ENCODE results near the gene SEPTIN10. TPM values are rescaled to one million over a fixed set of nuclear protein-coding genes. Genes with fewer than 3 reads are reported as not detected.

The SEPTIN10 gene
- total RNA-seq, 1 experiment from 2014 or later, result 112 TPM

DNA sequence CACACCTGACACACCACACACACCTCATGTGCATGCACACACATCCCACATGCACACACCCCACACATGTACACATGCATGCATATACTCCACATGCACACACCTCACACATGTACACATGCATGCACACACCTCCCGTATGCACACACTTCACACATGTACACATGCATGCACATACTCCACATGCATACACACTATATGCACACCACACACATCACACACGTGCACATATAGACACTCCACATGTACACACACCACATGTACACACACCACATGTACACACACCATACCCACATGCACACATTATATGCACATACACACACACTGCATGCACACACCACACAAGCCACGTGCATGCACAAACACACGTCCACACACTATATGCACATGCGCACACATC lies 100.5 kb downstream of the SEPTIN10 start:
- BruUV-seq (replicated peaks), result no TSS peak
- Histone ChIP-seq H3F3A (ENCODE audit: insufficient read depth, low read depth) (no peaks in the 10 kb centered on the region), H3K4me1 (replicated peaks; ENCODE audit: insufficient read depth) (peaks cover 5% of the 10 kb centered on the region; the same call in 1 of the 2 replicates), H3K4me2 (no peak overlapping the region), H3K79me2 (ENCODE audit: low read depth) (no peaks in the 10 kb centered on the region), H3K27ac (no peak overlapping the region), H4K20me1 (ENCODE audit: insufficient read depth) (no peaks in the 10 kb centered on the region), H3K27me3 (ENCODE audit: insufficient read depth, low read depth) (no peaks in the 10 kb centered on the region), H3K4me3 (no peak overlapping the region), H2AFZ (no peak overlapping the region), H3K36me3 (ENCODE audit: low read depth) (no peaks in the 10 kb centered on the region), H3K9me3 (ENCODE audit: insufficient read depth, low read depth) (no peaks in the 10 kb centered on the region), H3K9me2 (ENCODE audit: insufficient read depth) (no peaks in the 10 kb centered on the region)
- intact Hi-C loops (cut with micrococcal nuclease; ENCODE audit: unreplicated experiment), result loop anchor here (5.0 kb wide), 2 partner anchors 106 to 656 kb away; no protein-coding TSS in a partner anchor
- DNase-seq, result no peak
- CTCF ChIA-PET, result no interaction called here
- POLR2A ChIA-PET (ENCODE audit: unreplicated experiment), result no interaction called here
- TF ChIP-seq EZH2 (IDR thresholded peaks at IDR 0.05; ENCODE audit: low read depth), result no peak
- TF ChIP-seq, protein P1, sequence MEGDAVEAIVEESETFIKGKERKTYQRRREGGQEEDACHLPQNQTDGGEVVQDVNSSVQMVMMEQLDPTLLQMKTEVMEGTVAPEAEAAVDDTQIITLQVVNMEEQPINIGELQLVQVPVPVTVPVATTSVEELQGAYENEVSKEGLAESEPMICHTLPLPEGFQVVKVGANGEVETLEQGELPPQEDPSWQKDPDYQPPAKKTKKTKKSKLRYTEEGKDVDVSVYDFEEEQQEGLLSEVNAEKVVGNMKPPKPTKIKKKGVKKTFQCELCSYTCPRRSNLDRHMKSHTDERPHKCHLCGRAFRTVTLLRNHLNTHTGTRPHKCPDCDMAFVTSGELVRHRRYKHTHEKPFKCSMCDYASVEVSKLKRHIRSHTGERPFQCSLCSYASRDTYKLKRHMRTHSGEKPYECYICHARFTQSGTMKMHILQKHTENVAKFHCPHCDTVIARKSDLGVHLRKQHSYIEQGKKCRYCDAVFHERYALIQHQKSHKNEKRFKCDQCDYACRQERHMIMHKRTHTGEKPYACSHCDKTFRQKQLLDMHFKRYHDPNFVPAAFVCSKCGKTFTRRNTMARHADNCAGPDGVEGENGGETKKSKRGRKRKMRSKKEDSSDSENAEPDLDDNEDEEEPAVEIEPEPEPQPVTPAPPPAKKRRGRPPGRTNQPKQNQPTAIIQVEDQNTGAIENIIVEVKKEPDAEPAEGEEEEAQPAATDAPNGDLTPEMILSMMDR (conservative IDR thresholded peaks at IDR 0.05), result no peak

DNA sequence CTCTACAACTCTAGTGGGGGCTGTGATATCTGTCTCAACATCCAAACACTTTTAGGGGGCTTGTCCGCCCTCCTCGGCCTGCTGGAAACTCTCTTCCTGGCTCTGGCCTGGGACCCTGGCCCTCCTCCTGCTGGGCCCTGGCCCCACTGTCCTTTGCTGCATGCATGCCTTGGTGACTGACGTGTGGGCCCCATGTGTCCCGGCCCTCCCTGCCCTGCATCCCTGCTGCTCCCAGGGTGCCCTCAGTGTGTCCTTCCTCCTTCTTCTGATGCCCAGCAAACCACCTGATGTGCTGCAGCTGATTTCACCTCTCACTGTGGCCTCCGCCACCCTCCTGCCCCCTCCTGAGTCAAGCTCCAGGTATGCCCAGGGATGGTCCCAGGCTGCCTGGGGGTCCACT lies 101.7 kb downstream of the SEPTIN10 start:
- H3K79me2 ChIP-seq (ENCODE audit: low read depth), result no peaks in the 10 kb centered on the region
- POLR2A ChIA-PET (ENCODE audit: unreplicated experiment), result no interaction called here
- peaks cover 5% of the 10 kb centered on the region; the same call in 1 of the 2 replicates for H3K4me1 ChIP-seq (replicated peaks; ENCODE audit: insufficient read depth)
- no peak for DNase-seq
- BruUV-seq (replicated peaks), result no TSS peak
- H3K9me2 ChIP-seq (ENCODE audit: insufficient read depth), result no peaks in the 10 kb centered on the region
- no peak overlapping the region for H2AFZ ChIP-seq
- no peak overlapping the region for H3K4me2 ChIP-seq
- H3K4me3 ChIP-seq, result no peak overlapping the region
- H4K20me1 ChIP-seq (ENCODE audit: insufficient read depth), result no peaks in the 10 kb centered on the region
- TF ChIP-seq, protein P1 (conservative IDR thresholded peaks at IDR 0.05), result no peak
- no peak for TF ChIP-seq EZH2 (IDR thresholded peaks at IDR 0.05; ENCODE audit: low read depth)
- H3F3A ChIP-seq (ENCODE audit: insufficient read depth, low read depth), result no peaks in the 10 kb centered on the region
- CTCF ChIA-PET, result no interaction called here
- no peaks in the 10 kb centered on the region for H3K27me3 ChIP-seq (ENCODE audit: insufficient read depth, low read depth)
- no peak overlapping the region for H3K27ac ChIP-seq
- no peaks in the 10 kb centered on the region for H3K9me3 ChIP-seq (ENCODE audit: insufficient read depth, low read depth)
- H3K36me3 ChIP-seq (ENCODE audit: low read depth), result no peaks in the 10 kb centered on the region
- intact Hi-C loops (cut with micrococcal nuclease; ENCODE audit: unreplicated experiment), result loop anchor here (5.0 kb wide), 2 partner anchors 105 to 655 kb away; no protein-coding TSS in a partner anchor

DNA sequence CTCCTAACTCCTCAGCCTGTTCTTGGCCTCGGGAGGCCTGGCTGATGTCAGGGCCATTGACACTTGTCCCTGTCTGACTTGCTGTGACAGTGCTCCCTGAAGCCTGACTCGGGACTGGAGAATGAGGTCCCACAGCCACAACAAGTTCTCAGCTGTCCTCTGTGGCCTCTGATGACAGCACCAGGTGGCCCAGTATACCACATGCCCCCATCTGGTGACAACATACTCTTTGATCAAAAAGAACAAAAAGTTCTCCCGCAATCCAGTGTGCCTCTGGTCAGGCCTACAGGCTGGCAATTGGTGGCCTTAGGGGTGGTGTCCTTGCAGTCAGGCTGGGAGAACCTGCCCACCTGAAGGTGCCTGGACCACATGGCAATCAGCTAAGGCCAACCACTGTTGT lies 102.6 kb downstream of the SEPTIN10 start:
- Histone ChIP-seq H3K36me3 (ENCODE audit: low read depth) (no peaks in the 10 kb centered on the region), H3K4me1 (replicated peaks; ENCODE audit: insufficient read depth) (peaks cover 5% of the 10 kb centered on the region; the same call in 1 of the 2 replicates), H3K79me2 (ENCODE audit: low read depth) (no peaks in the 10 kb centered on the region), H3K9me3 (ENCODE audit: insufficient read depth, low read depth) (no peaks in the 10 kb centered on the region), H3K4me3 (no peak overlapping the region), H4K20me1 (ENCODE audit: insufficient read depth) (no peaks in the 10 kb centered on the region), H3K27me3 (ENCODE audit: insufficient read depth, low read depth) (no peaks in the 10 kb centered on the region), H3K9me2 (ENCODE audit: insufficient read depth) (no peaks in the 10 kb centered on the region), H3K4me2 (no peak overlapping the region), H2AFZ (no peak overlapping the region), H3F3A (ENCODE audit: insufficient read depth, low read depth) (no peaks in the 10 kb centered on the region), H3K27ac (no peak overlapping the region)
- intact Hi-C loops (cut with micrococcal nuclease; ENCODE audit: unreplicated experiment), result loop anchor here (2.0 to 5.0 kb wide), 5 partner anchors 62 to 654 kb away; no protein-coding TSS in a partner anchor
- ChIA-PET POLR2A (ENCODE audit: unreplicated experiment) (no interaction called here), CTCF (interaction anchor here (1.1 to 1.2 kb wide), 2 partner anchors 41 to 103 kb away, joined by 5 read pairs; no protein-coding TSS in a partner anchor)
- TF ChIP-seq EZH2 (IDR thresholded peaks at IDR 0.05; ENCODE audit: low read depth), result no peak
- TF ChIP-seq, protein P1 (conservative IDR thresholded peaks at IDR 0.05), result no peak
- no peak for DNase-seq
- no TSS peak for BruUV-seq (replicated peaks)
